GM12865 (cell line): ENCODE results near the gene C13orf42.

ENCODE experiments used
- DNase-seq: peaks from one replicate; pipeline ENCODE4 v3.0.0; 2010; ENCODE audit warnings: low read depth
- H3K4me3 ChIP-seq: 2 replicates; pipeline ENCODE4 v1.5.1; 2011; ENCODE audit warnings: mild to moderate bottlenecking, low read depth, low read length, control low read depth
- TF ChIP-seq, protein P1 (sequence below): IDR thresholded peaks from 2 replicates; pipeline ENCODE4 v1.5.1; 2011; ENCODE audit warnings: low read length, control low read depth, low read depth, inconsistent platforms; ENCODE audit not compliant: insufficient read depth; ENCODE audit errors: missing control alignments

C13orf42 gene

DNA sequence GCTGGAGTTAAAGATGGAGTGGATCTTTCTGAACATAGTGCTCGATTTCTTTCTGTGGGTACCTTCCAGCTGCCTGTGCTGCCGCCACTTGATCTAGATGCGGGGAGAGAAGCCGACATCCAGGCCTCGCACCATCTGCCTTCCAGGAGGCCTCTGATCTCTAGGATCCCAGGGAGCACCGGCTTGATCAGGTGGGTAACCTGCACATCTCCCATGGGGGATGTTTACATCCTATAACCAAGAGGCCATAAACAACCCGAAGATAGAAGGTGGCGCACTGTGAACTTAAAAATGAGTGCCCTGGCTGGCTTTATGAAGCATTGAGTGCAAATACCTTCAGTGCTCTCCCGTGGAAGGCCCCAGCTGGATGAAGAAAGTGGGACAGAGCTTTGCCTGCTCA, at the start of gene C13orf42:
Gene C13orf42, minus strand, starts transcription at position 101 of the 400 bp plus-strand sequence. Its CDS starts 65 bp downstream, at position 36.
- no peak for DNase-seq
- no peak within 1 kb of the TSS for H3K4me3 ChIP-seq
- TF ChIP-seq, protein P1, sequence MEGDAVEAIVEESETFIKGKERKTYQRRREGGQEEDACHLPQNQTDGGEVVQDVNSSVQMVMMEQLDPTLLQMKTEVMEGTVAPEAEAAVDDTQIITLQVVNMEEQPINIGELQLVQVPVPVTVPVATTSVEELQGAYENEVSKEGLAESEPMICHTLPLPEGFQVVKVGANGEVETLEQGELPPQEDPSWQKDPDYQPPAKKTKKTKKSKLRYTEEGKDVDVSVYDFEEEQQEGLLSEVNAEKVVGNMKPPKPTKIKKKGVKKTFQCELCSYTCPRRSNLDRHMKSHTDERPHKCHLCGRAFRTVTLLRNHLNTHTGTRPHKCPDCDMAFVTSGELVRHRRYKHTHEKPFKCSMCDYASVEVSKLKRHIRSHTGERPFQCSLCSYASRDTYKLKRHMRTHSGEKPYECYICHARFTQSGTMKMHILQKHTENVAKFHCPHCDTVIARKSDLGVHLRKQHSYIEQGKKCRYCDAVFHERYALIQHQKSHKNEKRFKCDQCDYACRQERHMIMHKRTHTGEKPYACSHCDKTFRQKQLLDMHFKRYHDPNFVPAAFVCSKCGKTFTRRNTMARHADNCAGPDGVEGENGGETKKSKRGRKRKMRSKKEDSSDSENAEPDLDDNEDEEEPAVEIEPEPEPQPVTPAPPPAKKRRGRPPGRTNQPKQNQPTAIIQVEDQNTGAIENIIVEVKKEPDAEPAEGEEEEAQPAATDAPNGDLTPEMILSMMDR, result no peak

DNA sequence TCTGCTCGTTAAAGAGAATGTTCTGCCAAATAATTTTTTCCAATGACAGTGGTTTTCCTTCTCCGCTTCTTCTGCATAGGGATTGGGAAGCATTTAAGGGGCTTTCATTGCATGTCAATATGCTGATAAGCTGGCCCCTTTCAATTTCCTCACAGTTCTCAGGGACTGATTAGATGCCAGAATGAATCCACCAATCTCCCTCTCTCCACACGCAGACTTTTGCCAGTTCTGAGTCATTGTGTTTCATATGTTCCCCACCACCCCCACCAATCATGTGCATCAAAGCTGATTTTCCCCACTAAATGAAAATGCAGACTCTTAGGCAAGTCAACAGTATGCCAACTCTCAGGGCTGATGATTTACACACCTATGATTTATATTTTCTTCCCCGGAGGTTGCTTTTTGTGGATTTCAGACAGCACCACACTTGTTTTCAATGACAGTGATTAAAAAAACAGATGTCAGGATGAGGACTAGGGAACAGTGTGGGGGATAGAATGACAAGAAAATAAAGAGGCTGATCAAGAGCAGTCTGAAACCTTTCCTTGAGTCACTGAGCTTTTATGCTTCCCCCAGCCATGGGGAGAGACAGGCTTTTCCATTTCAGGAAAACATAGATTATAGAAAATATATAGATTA, 47.9 kb upstream of the C13orf42 start:
- DNase-seq, result no peak
- no peak overlapping the region for H3K4me3 ChIP-seq
- TF ChIP-seq, protein P1, result no peak

DNA sequence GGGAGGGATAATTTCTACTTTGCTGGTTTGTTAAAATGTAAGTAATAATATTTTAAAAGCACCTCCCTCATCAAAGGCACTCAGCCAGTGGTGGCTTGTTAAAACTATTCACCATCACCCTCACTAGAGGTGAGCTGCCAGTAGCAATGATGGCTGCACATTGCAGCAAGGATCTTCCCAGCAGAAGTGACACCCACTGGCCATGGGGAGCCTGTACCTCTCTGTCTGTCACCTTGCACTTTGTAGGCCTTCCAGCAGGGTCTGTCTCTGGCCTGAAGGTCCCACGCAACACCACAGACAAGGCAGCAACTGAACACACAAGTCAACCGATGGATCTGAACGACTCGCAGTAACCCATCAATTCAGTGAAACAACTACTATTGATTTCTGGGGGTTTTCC, 47.3 kb upstream of the C13orf42 start:
- H3K4me3 ChIP-seq, result no peak overlapping the region
- TF ChIP-seq, protein P1, result no peak
- no peak for DNase-seq

DNA sequence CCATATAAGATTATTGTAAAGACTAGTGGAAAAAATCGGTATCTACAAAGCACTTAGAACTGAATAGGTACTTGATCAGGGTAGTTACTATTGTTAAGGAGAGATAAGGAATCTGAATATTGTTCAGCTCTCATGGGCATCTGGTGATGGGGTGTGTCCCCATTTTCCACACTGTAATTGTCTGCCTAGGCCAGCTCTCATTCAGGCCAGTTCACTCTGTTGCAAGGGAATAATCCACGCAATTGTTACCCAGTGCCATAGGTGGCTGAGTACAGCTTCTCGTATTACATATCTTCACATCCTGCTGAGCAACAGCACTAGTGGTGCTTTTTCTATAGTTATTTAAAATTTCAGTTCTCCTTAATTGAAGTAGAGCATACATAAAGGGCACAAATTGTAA, 45.6 kb upstream of the C13orf42 start:
- TF ChIP-seq, protein P1, result no peak
- DNase-seq, result no peak
- no peak overlapping the region for H3K4me3 ChIP-seq

DNA sequence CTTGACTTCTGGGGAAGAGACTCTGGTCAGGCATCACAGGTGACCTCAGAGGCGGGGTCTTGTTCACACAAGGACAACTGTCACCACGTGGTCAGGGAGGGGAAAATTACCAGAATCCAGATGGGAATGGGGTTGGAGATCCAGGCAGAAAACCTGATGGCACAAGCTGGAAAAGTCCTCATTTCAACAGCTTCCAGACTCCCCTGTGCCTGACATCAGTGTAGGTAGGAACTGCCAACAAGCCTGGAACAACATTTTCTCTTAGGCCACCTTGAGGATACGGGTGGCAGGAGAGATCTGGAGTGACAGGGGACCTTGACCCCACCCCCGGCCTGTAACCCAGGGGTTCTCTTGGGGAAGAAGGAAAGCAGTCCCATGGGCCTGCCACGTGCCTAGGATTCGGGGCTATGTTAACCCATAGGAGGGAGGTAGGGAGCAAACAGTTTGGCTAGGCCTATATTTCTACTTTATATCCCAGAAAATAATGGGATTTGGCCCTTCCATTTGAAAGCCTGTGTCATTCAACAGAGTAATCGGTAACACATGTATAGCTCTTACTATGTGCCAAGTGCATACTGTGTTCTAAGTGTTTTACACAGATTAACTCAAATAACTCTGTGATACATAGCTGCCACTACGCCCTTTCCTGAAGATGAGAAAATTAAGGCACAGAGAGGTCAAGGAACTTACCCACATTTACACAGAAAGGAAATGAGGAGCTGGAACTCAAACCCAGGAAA, 44.9 kb upstream of the C13orf42 start:
- TF ChIP-seq, protein P1, result no peak
- no peak overlapping the region for H3K4me3 ChIP-seq
- no peak for DNase-seq

DNA sequence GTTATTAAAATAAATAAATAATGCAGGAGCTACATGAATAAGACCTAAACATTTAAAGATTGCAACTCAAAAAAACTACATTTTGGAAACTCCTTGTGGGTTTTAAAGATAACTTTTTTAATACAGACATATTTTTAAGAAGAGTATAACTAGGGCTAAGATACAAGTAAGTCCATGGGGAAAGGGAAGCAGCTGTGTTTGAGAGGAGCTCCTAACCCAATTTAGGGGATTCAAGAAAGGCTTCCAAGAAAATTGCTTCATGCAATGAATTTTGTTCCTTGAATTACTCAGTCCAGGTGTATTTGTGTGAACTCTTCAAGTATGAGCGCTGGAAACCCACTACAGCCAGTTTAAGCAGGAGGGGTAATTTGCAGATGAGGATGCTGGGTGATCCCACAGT, 44.1 kb upstream of the C13orf42 start:
- no peak for DNase-seq
- TF ChIP-seq, protein P1, result no peak
- no peak overlapping the region for H3K4me3 ChIP-seq
